Keratinocyte (primary cell): Measurements from ENCODE around the gene FBN2. TPM values are rescaled to one million over a fixed set of nuclear protein-coding genes. Genes with fewer than 3 reads are reported as not detected.

Experiments used
- DNase-seq: peaks from one replicate; pipeline ENCODE4 v3.0.0-alpha.2; 2011; ENCODE audit warnings: low read depth, missing footprints, low spot score
- FAIRE-seq: peaks from 2 replicates; lab custom pipeline; 2011; peaks lifted over from hg19 to GRCh38; lab: Jason Lieb, UNC
- H2AFZ ChIP-seq: 2 replicates; pipeline ENCODE4 v1.6.0; 2012; ENCODE audit warnings: low read length, control low read depth, inconsistent platforms; ENCODE audit not compliant: control insufficient read depth
- H3K27ac ChIP-seq: 2 replicates; pipeline ENCODE4 v1.5.1; 2011; ENCODE audit warnings: low read length; ENCODE audit not compliant: control insufficient read depth, insufficient read depth
- H3K27me3 ChIP-seq: 3 replicates; pipeline ENCODE4 v1.6.0; 2011; ENCODE audit warnings: low read length; ENCODE audit not compliant: control insufficient read depth, insufficient read depth; ENCODE audit errors: extremely low read depth
- H3K36me3 ChIP-seq, 2 experiments: 2 replicates in 1 of 2; 3 replicates in 1 of 2; pipeline ENCODE4 v1.5.1; 2011; ENCODE audit warnings: low read length in 2 of 2, mild to moderate bottlenecking in 1 of 2; ENCODE audit not compliant: control insufficient read depth in 2 of 2, insufficient read depth in 2 of 2; ENCODE audit errors: extremely low read depth in 1 of 2
- H3K4me1 ChIP-seq: 3 replicates; pipeline ENCODE4 v1.5.1; 2011; ENCODE audit warnings: low read length; ENCODE audit not compliant: control insufficient read depth, insufficient read depth; ENCODE audit errors: extremely low read depth
- H3K4me2 ChIP-seq: 3 replicates; pipeline ENCODE4 v1.6.0; 2011; ENCODE audit warnings: low read depth, low read length; ENCODE audit not compliant: control insufficient read depth, insufficient read depth; ENCODE audit errors: extremely low read depth
- H3K4me3 ChIP-seq, 3 experiments: fragments of 200-600 bp in 1 of 3; sonication (generic) in 1 of 3; 2 replicates in 2 of 3; 3 replicates in 1 of 3; pipeline ENCODE4 v1.5.1; 2011 to 2016; ENCODE audit warnings: low read length in 3 of 3, mild to moderate bottlenecking in 3 of 3, control low read depth in 2 of 3, inconsistent platforms in 1 of 3, low read depth in 1 of 3, mixed read lengths in 1 of 3, mixed run types in 1 of 3, moderate library complexity in 1 of 3; ENCODE audit not compliant: control insufficient read depth in 2 of 3, insufficient read depth in 2 of 3; ENCODE audit errors: extremely low read depth in 1 of 3
- H3K79me2 ChIP-seq: 2 replicates; pipeline ENCODE4 v1.6.0; 2012; ENCODE audit warnings: low read length; ENCODE audit not compliant: control insufficient read depth, insufficient read depth
- H3K9ac ChIP-seq: 3 replicates; pipeline ENCODE4 v1.6.0; 2011; ENCODE audit warnings: low read length; ENCODE audit not compliant: control insufficient read depth, insufficient read depth; ENCODE audit errors: extremely low read depth
- H3K9me1 ChIP-seq: 3 replicates; pipeline ENCODE4 v1.6.0; 2011; ENCODE audit warnings: low read length; ENCODE audit not compliant: control insufficient read depth, insufficient read depth; ENCODE audit errors: extremely low read depth
- H3K9me3 ChIP-seq: 2 replicates; pipeline ENCODE4 v1.5.1; 2012; ENCODE audit warnings: low read depth, low read length; ENCODE audit not compliant: control insufficient read depth
- H4K20me1 ChIP-seq: 3 replicates; pipeline ENCODE4 v1.6.0; 2011; ENCODE audit warnings: low read length; ENCODE audit not compliant: control insufficient read depth, insufficient read depth; ENCODE audit errors: extremely low read depth
- EZH2 ChIP-seq: IDR thresholded peaks from one replicate; pipeline ENCODE4 v1.6.1; 2012; ENCODE audit warnings: inconsistent platforms, mild to moderate bottlenecking, low read length, moderate library complexity
- dilution Hi-C: fragments of 300-500 bp; cut with MboI; formaldehyde crosslinking; loops from one replicate; pipeline ENCODE4 v1.7.0; 2020; ENCODE audit warnings: low sequenced_read_pairs; ENCODE audit not compliant: extremely low pct_ligation_motif_present
- polyA plus RNA-seq, 5 experiments: library from polyadenylated mRNA; depleted of rRNA in 3 of 5; stranded (reverse) in 3 of 5; stranded (forward) in 1 of 5; unstranded in 1 of 5; fragments of >200 nt; gene quantifications; 1 replicate in 1 of 5; 2 replicates in 3 of 5; 3 replicates in 1 of 5; pipeline versions ENCODE4 v1.2.1 to v1.2.3, GENCODE V29; 2011 to 2012; ENCODE audit warnings: missing spikeins in 2 of 5, low read depth in 1 of 5, low replicate concordance in 1 of 5
- TF ChIP-seq, protein P1 (sequence below), 3 experiments: IDR thresholded peaks in 1 of 3; conservative IDR thresholded peaks in 1 of 3; optimal IDR thresholded peaks in 1 of 3; 2 replicates in 2 of 3; 3 replicates in 1 of 3; pipeline versions ENCODE3 to v1.5.1; 2011; ENCODE audit warnings: low read length in 3 of 3, mild to moderate bottlenecking in 3 of 3, moderate library complexity in 2 of 3, control low read depth in 1 of 3, inconsistent platforms in 1 of 3; ENCODE audit not compliant: insufficient read depth in 2 of 3; ENCODE audit errors: extremely low read depth in 1 of 3

The FBN2 gene
- polyA plus RNA-seq, 1 donor (not counting 4 experiments of a cell fraction or from before 2014, with no cell fraction given), result 30.1 TPM

DNA sequence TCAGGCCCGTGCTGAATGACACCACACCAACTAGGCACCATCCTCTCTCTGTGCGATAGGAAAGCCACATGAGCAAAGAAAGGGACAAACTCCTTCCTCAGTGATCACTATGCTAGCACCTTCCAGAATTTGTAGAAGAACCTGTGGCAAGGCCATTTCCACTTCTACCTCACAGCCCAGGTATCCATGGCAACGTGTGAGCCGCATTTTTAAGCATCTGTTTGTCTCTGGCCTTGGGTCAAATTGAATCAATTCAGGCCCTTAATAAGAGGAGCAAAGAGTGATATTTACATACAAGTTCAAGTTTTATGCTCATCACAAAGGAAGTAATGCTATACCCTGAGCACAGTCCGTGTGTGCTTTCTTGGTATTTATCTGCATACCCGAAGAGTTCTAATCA is 275.1 kb downstream of the FBN2 start:
- no peaks in the 10 kb centered on the region for H3K27me3 ChIP-seq
- H3K4me2 ChIP-seq, result no peak overlapping the region
- TF ChIP-seq EZH2, result no peak
- TF ChIP-seq, protein P1, sequence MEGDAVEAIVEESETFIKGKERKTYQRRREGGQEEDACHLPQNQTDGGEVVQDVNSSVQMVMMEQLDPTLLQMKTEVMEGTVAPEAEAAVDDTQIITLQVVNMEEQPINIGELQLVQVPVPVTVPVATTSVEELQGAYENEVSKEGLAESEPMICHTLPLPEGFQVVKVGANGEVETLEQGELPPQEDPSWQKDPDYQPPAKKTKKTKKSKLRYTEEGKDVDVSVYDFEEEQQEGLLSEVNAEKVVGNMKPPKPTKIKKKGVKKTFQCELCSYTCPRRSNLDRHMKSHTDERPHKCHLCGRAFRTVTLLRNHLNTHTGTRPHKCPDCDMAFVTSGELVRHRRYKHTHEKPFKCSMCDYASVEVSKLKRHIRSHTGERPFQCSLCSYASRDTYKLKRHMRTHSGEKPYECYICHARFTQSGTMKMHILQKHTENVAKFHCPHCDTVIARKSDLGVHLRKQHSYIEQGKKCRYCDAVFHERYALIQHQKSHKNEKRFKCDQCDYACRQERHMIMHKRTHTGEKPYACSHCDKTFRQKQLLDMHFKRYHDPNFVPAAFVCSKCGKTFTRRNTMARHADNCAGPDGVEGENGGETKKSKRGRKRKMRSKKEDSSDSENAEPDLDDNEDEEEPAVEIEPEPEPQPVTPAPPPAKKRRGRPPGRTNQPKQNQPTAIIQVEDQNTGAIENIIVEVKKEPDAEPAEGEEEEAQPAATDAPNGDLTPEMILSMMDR (optimal IDR thresholded peaks at IDR 0.05 in 1 of 3, IDR thresholded peaks at IDR 0.05 in 1 of 3, conservative IDR thresholded peaks at IDR 0.05 in 1 of 3; ENCODE audit: extremely low read depth in 1 of 3, insufficient read depth in 2 of 3, low read length in 3 of 3), result no peak
- H3K9ac ChIP-seq, result no peak overlapping the region
- dilution Hi-C loops, result no loop called here
- no peaks in the 10 kb centered on the region for H3K9me1 ChIP-seq
- H3K4me3 ChIP-seq, result no peak overlapping the region
- FAIRE-seq (no peak), DNase-seq (no peak)
- H3K4me1 ChIP-seq, result no peaks in the 10 kb centered on the region
- no peaks in the 10 kb centered on the region for H3K79me2 ChIP-seq
- peaks cover 18 to 19% of the 10 kb centered on the region in 2 experiments for H3K36me3 ChIP-seq
- no peak overlapping the region for H2AFZ ChIP-seq
- H3K27ac ChIP-seq, result no peak overlapping the region
- H4K20me1 ChIP-seq, result no peaks in the 10 kb centered on the region
- H3K9me3 ChIP-seq, result no peaks in the 10 kb centered on the region

DNA sequence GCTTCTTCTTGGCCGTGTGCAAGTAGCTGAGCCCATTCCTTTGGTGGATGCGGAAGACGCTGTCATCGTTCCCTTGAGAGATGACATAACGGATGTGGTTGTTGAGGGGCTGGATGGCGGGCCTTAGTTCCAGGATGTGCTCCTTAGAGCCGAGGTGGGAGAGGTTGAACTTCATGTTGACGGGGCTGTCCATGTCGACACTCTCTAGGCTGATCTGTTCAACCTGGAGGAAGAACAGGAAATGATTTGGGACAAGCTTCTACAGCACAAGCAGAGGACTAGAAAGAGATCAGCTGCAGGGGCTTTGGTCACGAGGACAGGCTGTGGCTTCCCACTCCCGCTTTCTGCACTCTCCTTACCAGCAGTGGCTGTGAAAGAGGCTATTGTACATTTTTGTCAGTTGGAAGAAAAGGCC is 278.4 kb downstream of the FBN2 start:
- no peak overlapping the region for H3K27ac ChIP-seq
- H3K4me1 ChIP-seq, result no peaks in the 10 kb centered on the region
- H2AFZ ChIP-seq, result no peak overlapping the region
- no peaks in the 10 kb centered on the region for H4K20me1 ChIP-seq
- H3K9ac ChIP-seq, result no peak overlapping the region
- no peaks in the 10 kb centered on the region for H3K79me2 ChIP-seq
- H3K9me3 ChIP-seq, result no peaks in the 10 kb centered on the region
- no peak overlapping the region for H3K4me3 ChIP-seq
- dilution Hi-C loops, result no loop called here
- TF ChIP-seq, protein P1 (optimal IDR thresholded peaks at IDR 0.05 in 1 of 3, IDR thresholded peaks at IDR 0.05 in 1 of 3, conservative IDR thresholded peaks at IDR 0.05 in 1 of 3; ENCODE audit: extremely low read depth in 1 of 3, insufficient read depth in 2 of 3, low read length in 3 of 3), result no peak
- no peak for TF ChIP-seq EZH2
- FAIRE-seq, result no peak
- H3K9me1 ChIP-seq, result no peaks in the 10 kb centered on the region
- no peaks in the 10 kb centered on the region for H3K27me3 ChIP-seq
- peaks cover 17 to 19% of the 10 kb centered on the region in 2 experiments for H3K36me3 ChIP-seq
- DNase-seq, result no peak
- H3K4me2 ChIP-seq, result no peak overlapping the region
